Endothelial cell of umbilical vein (primary cell): ENCODE results near the gene FA2H. TPM values are rescaled to one million over a fixed set of nuclear protein-coding genes. Genes with fewer than 3 reads are reported as not detected.

ENCODE experiments used
- BruUV-seq: library from RNA; stranded (reverse); fragments of 400-500 nt; replicated peaks from 2 replicates; lab custom pipeline; 2021; lab: Mats Ljungman, UMichigan
- CTCF ChIA-PET: fragments of 300-600, 350-600 bp; sonication (Branson Sonifier 250); formaldehyde crosslinking; loops from one replicate; lab custom pipeline; 2021; ENCODE audit warnings: antibody characterized with exemption, inconsistent platforms; lab: Charles Lee
- POLR2A ChIA-PET: fragments of 300-600, 350-600 bp; sonication (Branson Sonifier 250); formaldehyde crosslinking; loops from one replicate; lab custom pipeline; 2021; ENCODE audit warnings: antibody characterized with exemption, inconsistent platforms; lab: Charles Lee
- DNase-seq: peaks from one replicate; pipeline ENCODE4 v3.0.0-alpha.2; 2011; ENCODE audit warnings: low read depth, low spot score
- FAIRE-seq: peaks from 2 replicates; lab custom pipeline; 2011; peaks lifted over from hg19 to GRCh38; lab: Jason Lieb, UNC
- H2AFZ ChIP-seq: 2 replicates; pipeline ENCODE4 v1.6.0; 2012; ENCODE audit warnings: low read depth, low read length, control low read depth, inconsistent platforms
- H3K27ac ChIP-seq: 2 replicates; pipeline ENCODE4 v1.5.1; 2011; ENCODE audit warnings: low read depth, mild to moderate bottlenecking, control low read depth, low read length, moderate library complexity; ENCODE audit not compliant: insufficient read depth
- H3K27me3 ChIP-seq, 2 experiments: 2 replicates each; pipeline versions ENCODE4 v1.6.0 to v1.6.1; 2011; ENCODE audit warnings: low read length in 2 of 2, mixed read lengths in 1 of 2; ENCODE audit not compliant: control insufficient read depth in 2 of 2, insufficient read depth in 2 of 2
- H3K36me3 ChIP-seq, 2 experiments: 2 replicates in 1 of 2; 3 replicates in 1 of 2; pipeline ENCODE4 v1.5.1; 2011; ENCODE audit warnings: low read length in 2 of 2, mild to moderate bottlenecking in 1 of 2, moderate library complexity in 1 of 2; ENCODE audit not compliant: control insufficient read depth in 2 of 2, insufficient read depth in 2 of 2; ENCODE audit errors: extremely low read depth in 1 of 2
- H3K4me1 ChIP-seq: 3 replicates; pipeline ENCODE4 v1.5.1; 2011; ENCODE audit warnings: mild to moderate bottlenecking, low read length; ENCODE audit not compliant: control insufficient read depth, insufficient read depth; ENCODE audit errors: extremely low read depth
- H3K4me2 ChIP-seq: 2 replicates; pipeline ENCODE4 v1.6.1; 2011; ENCODE audit warnings: low read length, control low read depth, mixed read lengths; ENCODE audit not compliant: insufficient read depth
- H3K4me3 ChIP-seq, 3 experiments: fragments of 200-600 bp in 1 of 3; sonication (generic), shearing (Covaris generic) in 1 of 3; replicated peaks in 1 of 3; 2 replicates each; pipeline ENCODE4 v1.5.1; 2011 to 2016; ENCODE audit warnings: control low read depth in 3 of 3, low read length in 3 of 3, mild to moderate bottlenecking in 2 of 3, inconsistent platforms in 1 of 3, low read depth in 1 of 3, moderate library complexity in 1 of 3; ENCODE audit not compliant: insufficient read depth in 1 of 3
- H3K79me2 ChIP-seq: 2 replicates; pipeline ENCODE4 v1.6.0; 2012; ENCODE audit warnings: low read length, inconsistent platforms; ENCODE audit not compliant: control insufficient read depth, insufficient read depth
- H3K9ac ChIP-seq: replicated peaks from 2 replicates; pipeline ENCODE3; 2011; ENCODE audit warnings: low read length, control low read depth; ENCODE audit not compliant: insufficient read depth; ENCODE audit errors: extremely low read depth
- H3K9me1 ChIP-seq: replicated peaks from 3 replicates; pipeline ENCODE4 v1.6.0; 2011; ENCODE audit warnings: mild to moderate bottlenecking, low read length; ENCODE audit not compliant: control insufficient read depth, insufficient read depth; ENCODE audit errors: extremely low read depth
- H3K9me3 ChIP-seq: replicated peaks from 2 replicates; pipeline ENCODE4 v1.5.1; 2012; ENCODE audit warnings: low read length, inconsistent platforms; ENCODE audit not compliant: control insufficient read depth, insufficient read depth
- H4K20me1 ChIP-seq: replicated peaks from 2 replicates; pipeline ENCODE3; 2011; ENCODE audit warnings: mild to moderate bottlenecking, low read length; ENCODE audit not compliant: control insufficient read depth, insufficient read depth; ENCODE audit errors: extremely low read depth
- EZH2 ChIP-seq: IDR thresholded peaks from 2 replicates; pipeline ENCODE4 v1.6.1; 2012; ENCODE audit warnings: borderline replicate concordance, low read depth, mild to moderate bottlenecking, moderate library complexity, low read length, inconsistent platforms; ENCODE audit not compliant: severe bottlenecking
- FOS ChIP-seq: IDR thresholded peaks from 2 replicates; pipeline ENCODE4 v1.6.1; 2011; ENCODE audit warnings: mild to moderate bottlenecking, low read length, moderate library complexity, borderline replicate concordance; ENCODE audit not compliant: insufficient read depth
- GATA2 ChIP-seq: IDR thresholded peaks from 2 replicates; pipeline ENCODE4 v1.7.0; 2011; ENCODE audit warnings: low read depth, mild to moderate bottlenecking, moderate library complexity, mixed read lengths, low read length; ENCODE audit not compliant: insufficient read length, insufficient read depth
- JUN ChIP-seq: IDR thresholded peaks from 2 replicates; pipeline ENCODE4 v1.6.1; 2011; ENCODE audit warnings: borderline replicate concordance, low read depth; ENCODE audit not compliant: insufficient read length, insufficient read depth
- MAX ChIP-seq: IDR thresholded peaks from 2 replicates; pipeline ENCODE4 v1.6.1; 2011; ENCODE audit not compliant: insufficient read depth, insufficient read length
- MYC ChIP-seq: IDR thresholded peaks from one replicate; pipeline ENCODE4 v1.6.1; 2011; ENCODE audit warnings: mild to moderate bottlenecking, low read depth, low read length
- POLR2A ChIP-seq: IDR thresholded peaks from 2 replicates; pipeline ENCODE4 v1.6.1; 2012; ENCODE audit warnings: low read depth, mild to moderate bottlenecking, control low read depth, low read length
- POLR2AphosphoS5 ChIP-seq: IDR thresholded peaks from 2 replicates; pipeline ENCODE4 v1.6.1; 2012; ENCODE audit warnings: low read depth, mild to moderate bottlenecking, control low read depth, low read length, moderate library complexity; ENCODE audit not compliant: insufficient read depth
- dilution Hi-C: fragments of 300-500 bp; cut with MboI; formaldehyde crosslinking; loops from one replicate; pipeline ENCODE4 v1.15.0; 2019; ENCODE audit warnings: low sequenced_read_pairs; ENCODE audit not compliant: extremely low pct_ligation_motif_present
- intact Hi-C: fragments of 100-400 bp; cut with micrococcal nuclease; formaldehyde crosslinking; loops from one replicate; pipeline ENCODE4 v1.10.0; 2022
- polyA plus RNA-seq, 4 experiments: library from polyadenylated mRNA; depleted of rRNA in 3 of 4; stranded (reverse) in 3 of 4; unstranded in 1 of 4; fragments of >200 nt; gene quantifications; 2 replicates each; pipeline versions ENCODE4 v1.2.1 to v1.2.3, GENCODE V29; 2011 to 2012; ENCODE audit warnings: missing spikeins in 1 of 4
- total RNA-seq: library from RNA; stranded (reverse); gene quantifications from 2 replicates; pipeline ENCODE4 v1.2.3, GENCODE V29; 2021
- TF ChIP-seq, protein P1 (sequence below), 2 donors: IDR thresholded peaks; 1 replicate in 1 of 2; 2 replicates in 1 of 2; pipeline ENCODE4 v1.5.1; 2011; ENCODE audit warnings: low read length in 2 of 2, mild to moderate bottlenecking in 2 of 2, moderate library complexity in 2 of 2, control low read depth in 1 of 2, inconsistent platforms in 1 of 2, low read depth in 1 of 2; ENCODE audit not compliant: insufficient read depth in 1 of 2; ENCODE audit errors: extremely low read depth in 1 of 2

The FA2H gene
- total and polyA plus RNA-seq, 2 donors (not counting 3 experiments of a cell fraction or from before 2014, with no cell fraction given): not detected

- Histone ChIP-seq H3K4me3 (no peak overlapping the region), H3K36me3 (no peaks in the 10 kb centered on the region), H4K20me1 (no peaks in the 10 kb centered on the region), H3K4me1 (peaks cover 3% of the 10 kb centered on the region), H3K9ac (no peak overlapping the region), H3K9me3 (no peaks in the 10 kb centered on the region), H3K4me2 (no peak overlapping the region), H3K9me1 (no peaks in the 10 kb centered on the region), H3K27me3 (peaks cover 0 to 4% of the 10 kb centered on the region in 2 experiments), H3K27ac (no peak overlapping the region), H3K79me2 (no peaks in the 10 kb centered on the region), H2AFZ (no peak overlapping the region)
- ChIA-PET POLR2A (no interaction called here), CTCF (no interaction called here)
- intact Hi-C loops (no loop called here), dilution Hi-C loops (no loop called here)
- TF ChIP-seq POLR2A (no peak), FOS (no peak), GATA2 (no peak), POLR2AphosphoS5 (no peak), JUN (no peak), MYC (no peak), MAX (no peak), EZH2 (no peak)
- TF ChIP-seq, protein P1, sequence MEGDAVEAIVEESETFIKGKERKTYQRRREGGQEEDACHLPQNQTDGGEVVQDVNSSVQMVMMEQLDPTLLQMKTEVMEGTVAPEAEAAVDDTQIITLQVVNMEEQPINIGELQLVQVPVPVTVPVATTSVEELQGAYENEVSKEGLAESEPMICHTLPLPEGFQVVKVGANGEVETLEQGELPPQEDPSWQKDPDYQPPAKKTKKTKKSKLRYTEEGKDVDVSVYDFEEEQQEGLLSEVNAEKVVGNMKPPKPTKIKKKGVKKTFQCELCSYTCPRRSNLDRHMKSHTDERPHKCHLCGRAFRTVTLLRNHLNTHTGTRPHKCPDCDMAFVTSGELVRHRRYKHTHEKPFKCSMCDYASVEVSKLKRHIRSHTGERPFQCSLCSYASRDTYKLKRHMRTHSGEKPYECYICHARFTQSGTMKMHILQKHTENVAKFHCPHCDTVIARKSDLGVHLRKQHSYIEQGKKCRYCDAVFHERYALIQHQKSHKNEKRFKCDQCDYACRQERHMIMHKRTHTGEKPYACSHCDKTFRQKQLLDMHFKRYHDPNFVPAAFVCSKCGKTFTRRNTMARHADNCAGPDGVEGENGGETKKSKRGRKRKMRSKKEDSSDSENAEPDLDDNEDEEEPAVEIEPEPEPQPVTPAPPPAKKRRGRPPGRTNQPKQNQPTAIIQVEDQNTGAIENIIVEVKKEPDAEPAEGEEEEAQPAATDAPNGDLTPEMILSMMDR (IDR thresholded peaks at IDR 0.05; ENCODE audit: extremely low read depth in 1 of 2, insufficient read depth in 1 of 2, low read depth in 1 of 2, low read length in 2 of 2): no peak
- FAIRE-seq (no peak), DNase-seq (no peak)
- BruUV-seq: no TSS peak
Measured at GRCh38 chr16:74756203-74756602, 18.4 kb downstream of the FA2H start.
